Measurements from ENCODE around the gene ZNF341.

The ZNF341 gene

DNA sequence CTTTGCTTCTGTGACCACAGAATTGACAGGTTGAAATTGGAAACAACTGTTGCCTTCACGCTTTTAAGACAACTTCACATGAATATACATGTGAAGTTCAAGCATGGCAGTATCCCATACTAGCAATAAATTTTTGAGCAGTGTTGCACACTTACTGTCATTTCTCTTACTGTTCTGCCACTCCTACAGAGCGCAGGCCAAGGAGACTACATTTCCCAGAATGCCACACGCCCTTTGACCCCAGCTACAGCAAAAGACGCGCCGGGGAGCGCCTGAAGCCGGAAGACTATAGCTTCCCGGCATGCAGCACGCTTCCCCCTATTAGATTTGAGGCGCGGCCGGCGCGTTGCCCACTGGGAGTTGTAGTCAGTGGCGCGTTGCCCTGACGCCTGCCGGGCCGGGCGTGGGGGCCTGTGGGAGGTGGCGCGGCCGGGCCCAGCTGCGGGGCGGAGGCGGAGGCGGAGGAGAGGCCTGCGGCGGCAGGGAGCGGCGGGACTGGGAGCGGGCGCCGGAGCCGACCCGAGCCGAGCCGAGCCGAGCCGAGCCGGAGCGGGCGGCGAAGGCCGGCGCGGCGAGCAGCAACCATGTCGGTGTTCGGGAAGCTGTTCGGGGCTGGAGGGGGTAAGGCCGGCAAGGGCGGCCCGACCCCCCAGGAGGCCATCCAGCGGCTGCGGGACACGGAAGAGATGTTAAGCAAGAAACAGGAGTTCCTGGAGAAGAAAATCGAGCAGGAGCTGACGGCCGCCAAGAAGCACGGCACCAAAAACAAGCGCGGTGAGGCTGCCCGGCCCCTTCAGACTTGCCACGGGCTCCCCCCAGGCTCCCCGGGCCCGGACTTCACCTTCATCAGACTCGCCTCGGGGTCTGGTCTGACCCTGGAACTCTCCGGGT, 79.3 kb downstream of the ZNF341 start, which contains the start of gene CHMP4B:
TSS of gene CHMP4B (plus strand) at position 464 of the 891 bp plus-strand sequence. CDS start at position 585, 121 bp downstream.
- Histone ChIP-seq H4K8ac (ENCODE audit: low read depth, low read length) (no peak within 1 kb of the TSS), H3K4me3 (ENCODE audit: low read length in 2 of 2) (peak within 1 kb of the TSS; percentile 86 to 88), H3K9me3 (replicated peaks in 1 of 2; ENCODE audit: control insufficient read depth in 2 of 2, insufficient read depth in 1 of 2, low read depth in 1 of 2, low read length in 2 of 2) (no peaks in the 10 kb centered on the region), H3K23ac (ENCODE audit: low read depth, low read length, poor library complexity) (peak within 1 kb of the TSS; percentile 32), H2BK15ac (ENCODE audit: low read length) (no peak within 1 kb of the TSS), H3K27ac (replicated peaks; ENCODE audit: low read length) (peak within 1 kb of the TSS; percentile 31), H3K14ac (ENCODE audit: low read length) (peak within 1 kb of the TSS; percentile 60), H2AFZ (ENCODE audit: low read length) (peak within 1 kb of the TSS; percentile 87), H3K9ac (ENCODE audit: low read depth, low read length, poor library complexity) (peak within 1 kb of the TSS; percentile 94), H3K4me2 (ENCODE audit: insufficient read depth, low read length, poor library complexity, severe bottlenecking) (peak within 1 kb of the TSS; percentile 69), H3K27me3 (ENCODE audit: control insufficient read depth in 3 of 3, insufficient read depth in 3 of 3, low read depth in 1 of 3, low read length in 3 of 3) (no peaks in the 10 kb centered on the region), H4K91ac (ENCODE audit: low read depth, low read length, poor library complexity) (no peak within 1 kb of the TSS), H2BK12ac (ENCODE audit: low read length) (no peak within 1 kb of the TSS), H3K36me3 (replicated peaks in 1 of 2; ENCODE audit: control insufficient read depth in 2 of 2, insufficient read depth in 2 of 2, low read length in 2 of 2) (peaks cover 0 to 15% of the 10 kb centered on the region in 2 donors), H3K79me1 (ENCODE audit: low read depth, low read length) (peaks cover 11% of the 10 kb centered on the region), H3K4me1 (ENCODE audit: control insufficient read depth in 2 of 2, insufficient read depth in 1 of 2, low read depth in 1 of 2, low read length in 2 of 2) (peaks cover 5% of the 10 kb centered on the region in 2 donors), H3K4ac (ENCODE audit: low read length) (no peak within 1 kb of the TSS), H3K18ac (ENCODE audit: low read length) (peak within 1 kb of the TSS; percentile 77), H2BK120ac (ENCODE audit: low read depth, low read length) (no peak within 1 kb of the TSS), H2BK5ac (ENCODE audit: low read length) (peak within 1 kb of the TSS; percentile 40), H2AK5ac (ENCODE audit: low read depth, low read length) (no peak within 1 kb of the TSS)
- peak; percentile 97 for DNase-seq (ENCODE audit: low spot score)
- WGBS, 2 donors (ENCODE audit: extremely low coverage in 2 of 2, insufficient read length in 2 of 2, insufficient replicate concordance in 1 of 2), result no CpG with 5 or more reads among the region's 71 CpGs

DNA sequence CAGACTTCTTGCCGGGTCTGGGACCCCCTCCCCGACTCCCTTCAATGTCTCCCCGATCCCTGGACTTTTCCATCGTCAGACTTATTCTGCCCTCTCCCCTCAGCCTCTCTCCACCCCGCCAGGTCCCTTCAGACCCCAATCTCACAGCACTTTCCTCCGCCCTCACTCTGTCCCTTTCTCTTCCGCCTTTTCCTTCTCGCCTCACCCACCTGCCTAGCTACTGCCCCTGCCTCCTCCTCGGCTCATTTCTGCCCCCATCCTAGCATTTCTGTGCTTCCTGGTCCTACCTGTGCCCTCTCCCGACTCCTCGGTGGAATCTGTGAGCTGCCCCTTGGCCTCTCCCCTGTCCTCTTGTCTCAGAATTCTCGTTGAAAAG, 80.0 kb downstream of the ZNF341 start:
- Histone ChIP-seq H3K36me3 (replicated peaks in 1 of 2; ENCODE audit: control insufficient read depth in 2 of 2, insufficient read depth in 2 of 2, low read length in 2 of 2) (peaks cover 0 to 15% of the 10 kb centered on the region in 2 donors), H2BK15ac (ENCODE audit: low read length) (no peak overlapping the region), H3K4me1 (ENCODE audit: control insufficient read depth in 2 of 2, insufficient read depth in 1 of 2, low read depth in 1 of 2, low read length in 2 of 2) (peaks cover 5% of the 10 kb centered on the region in 2 donors), H3K4ac (ENCODE audit: low read length) (no peak overlapping the region), H3K27ac (replicated peaks; ENCODE audit: low read length) (peak overlapping the region; percentile 31), H3K4me2 (ENCODE audit: insufficient read depth, low read length, poor library complexity, severe bottlenecking) (peak overlapping the region; percentile 69), H3K9me3 (replicated peaks in 1 of 2; ENCODE audit: control insufficient read depth in 2 of 2, insufficient read depth in 1 of 2, low read depth in 1 of 2, low read length in 2 of 2) (no peaks in the 10 kb centered on the region), H3K23ac (ENCODE audit: low read depth, low read length, poor library complexity) (peak overlapping the region; percentile 32), H2AK5ac (ENCODE audit: low read depth, low read length) (no peak overlapping the region), H3K27me3 (ENCODE audit: control insufficient read depth in 3 of 3, insufficient read depth in 3 of 3, low read depth in 1 of 3, low read length in 3 of 3) (no peaks in the 10 kb centered on the region), H2BK5ac (ENCODE audit: low read length) (peak overlapping the region; percentile 40), H3K4me3 (ENCODE audit: low read length in 2 of 2) (peak overlapping the region; percentile 86 to 88), H2BK120ac (ENCODE audit: low read depth, low read length) (no peak overlapping the region), H4K8ac (ENCODE audit: low read depth, low read length) (no peak overlapping the region), H3K18ac (ENCODE audit: low read length) (peak overlapping the region; percentile 67), H3K79me1 (ENCODE audit: low read depth, low read length) (peaks cover 11% of the 10 kb centered on the region), H3K9ac (ENCODE audit: low read depth, low read length, poor library complexity) (peak overlapping the region; percentile 94), H4K91ac (ENCODE audit: low read depth, low read length, poor library complexity) (no peak overlapping the region), H2BK12ac (ENCODE audit: low read length) (no peak overlapping the region), H3K14ac (ENCODE audit: low read length) (peak overlapping the region; percentile 60), H2AFZ (ENCODE audit: low read length) (peak overlapping the region; percentile 87)
- no peak for DNase-seq (ENCODE audit: low spot score)
- no CpG with 5 or more reads among the region's 12 CpGs for WGBS, 2 donors (ENCODE audit: extremely low coverage in 2 of 2, insufficient read length in 2 of 2, insufficient replicate concordance in 1 of 2)

DNA sequence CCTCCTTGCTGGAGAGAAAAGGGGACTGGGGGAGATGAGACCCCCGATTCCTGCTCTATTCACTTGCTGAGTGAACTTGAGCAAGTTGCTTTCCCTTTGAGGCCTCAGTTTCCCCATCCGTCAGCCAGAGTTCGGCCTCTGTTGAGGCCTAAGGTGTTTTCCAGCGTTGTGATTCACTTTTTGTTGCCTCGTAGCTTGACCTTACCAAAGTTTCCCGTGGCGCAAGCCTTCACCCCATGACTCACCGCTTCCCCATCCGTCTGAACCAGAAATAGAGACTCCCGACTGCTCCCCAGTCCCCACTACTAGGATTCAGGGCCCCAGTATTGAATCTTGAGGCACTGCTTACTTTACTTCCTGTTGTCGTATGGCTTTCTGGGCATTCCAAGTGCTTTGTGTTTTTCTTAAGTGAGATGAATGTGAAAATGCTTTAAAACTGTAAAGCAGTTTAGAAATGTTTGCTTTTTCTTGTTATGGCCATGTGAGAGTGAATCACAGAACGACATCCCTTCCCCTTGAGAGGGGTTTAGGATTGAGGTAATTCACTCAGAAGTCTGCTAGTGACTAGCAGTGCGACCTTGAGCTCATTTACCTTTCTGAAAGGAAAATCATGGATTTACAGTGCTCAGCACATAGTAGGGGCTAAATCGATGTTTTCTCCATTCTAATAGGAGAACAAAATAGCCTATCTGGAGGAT, 80.5 kb downstream of the ZNF341 start:
- Histone ChIP-seq H3K4me1 (ENCODE audit: control insufficient read depth in 2 of 2, insufficient read depth in 1 of 2, low read depth in 1 of 2, low read length in 2 of 2) (peaks cover 5% of the 10 kb centered on the region in 2 donors), H2BK15ac (ENCODE audit: low read length) (no peak overlapping the region), H4K8ac (ENCODE audit: low read depth, low read length) (no peak overlapping the region), H2AFZ (ENCODE audit: low read length) (peak overlapping the region; percentile 87), H2BK5ac (ENCODE audit: low read length) (no peak overlapping the region), H2AK5ac (ENCODE audit: low read depth, low read length) (no peak overlapping the region), H2BK12ac (ENCODE audit: low read length) (no peak overlapping the region), H3K27me3 (ENCODE audit: control insufficient read depth in 3 of 3, insufficient read depth in 3 of 3, low read depth in 1 of 3, low read length in 3 of 3) (no peaks in the 10 kb centered on the region), H3K36me3 (replicated peaks in 1 of 2; ENCODE audit: control insufficient read depth in 2 of 2, insufficient read depth in 2 of 2, low read length in 2 of 2) (peaks cover 0 to 15% of the 10 kb centered on the region in 2 donors), H3K79me1 (ENCODE audit: low read depth, low read length) (peaks cover 11% of the 10 kb centered on the region), H4K91ac (ENCODE audit: low read depth, low read length, poor library complexity) (no peak overlapping the region), H3K23ac (ENCODE audit: low read depth, low read length, poor library complexity) (no peak overlapping the region), H3K9ac (ENCODE audit: low read depth, low read length, poor library complexity) (peak overlapping the region; percentile 94), H2BK120ac (ENCODE audit: low read depth, low read length) (no peak overlapping the region), H3K27ac (replicated peaks; ENCODE audit: low read length) (no peak overlapping the region), H3K9me3 (replicated peaks in 1 of 2; ENCODE audit: control insufficient read depth in 2 of 2, insufficient read depth in 1 of 2, low read depth in 1 of 2, low read length in 2 of 2) (no peaks in the 10 kb centered on the region), H3K4ac (ENCODE audit: low read length) (no peak overlapping the region), H3K14ac (ENCODE audit: low read length) (no peak overlapping the region), H3K4me3 (ENCODE audit: low read length in 2 of 2) (peak overlapping the region; percentile 86 to 88), H3K4me2 (ENCODE audit: insufficient read depth, low read length, poor library complexity, severe bottlenecking) (peak overlapping the region; percentile 69), H3K18ac (ENCODE audit: low read length) (no peak overlapping the region)
- WGBS, 2 donors (ENCODE audit: extremely low coverage in 2 of 2, insufficient read length in 2 of 2, insufficient replicate concordance in 1 of 2), result no CpG with 5 or more reads among the region's 14 CpGs
- DNase-seq (ENCODE audit: low spot score), result no peak
